Ectodermal cell (in vitro differentiated cells): Measurements from ENCODE around the gene DYNLT2.

ENCODE experiments used
- H3K27ac ChIP-seq: 2 replicates; pipeline ENCODE4 v1.7.0; 2013; ENCODE audit warnings: mild to moderate bottlenecking, low read depth, low read length; ENCODE audit not compliant: insufficient read depth, poor library complexity, severe bottlenecking
- H3K27me3 ChIP-seq: 2 replicates; pipeline ENCODE4 v1.7.0; 2013; ENCODE audit warnings: mild to moderate bottlenecking, low read length; ENCODE audit not compliant: insufficient read depth, control insufficient read depth, poor library complexity, severe bottlenecking
- H3K36me3 ChIP-seq: one replicate; pipeline ENCODE4 v1.7.0; 2013; ENCODE audit warnings: low read length; ENCODE audit not compliant: control insufficient read depth, insufficient read depth
- H3K4me1 ChIP-seq: one replicate; pipeline ENCODE4 v1.7.0; 2013; ENCODE audit warnings: low read length; ENCODE audit not compliant: control insufficient read depth, insufficient read depth
- H3K4me3 ChIP-seq: 2 replicates; pipeline ENCODE4 v1.7.0; 2013; ENCODE audit warnings: low read depth, low read length, control low read depth; ENCODE audit not compliant: insufficient read depth
- H3K9me3 ChIP-seq: 2 replicates; pipeline ENCODE4 v1.7.0; 2013; ENCODE audit warnings: mild to moderate bottlenecking, low read length, moderate library complexity; ENCODE audit not compliant: control insufficient read depth
- whole genome bisulfite sequencing, 2 experiments: methylation state at CpG; one replicate each; pipeline ENCODE4 v1.1.7; 2013; ENCODE audit warnings: missing lambda C conversion rate in 2 of 2; 5-methylcytosine and 5-hydroxymethylcytosine counted together

The DYNLT2 gene

GRCh38 chr6:169791721-169792131, 40.4 kb upstream of the DYNLT2 start:
- H3K4me3 ChIP-seq, result no peak overlapping the region

GRCh38 chr6:169789944-169790927, 38.9 kb upstream of the DYNLT2 start:
- H3K36me3 ChIP-seq, result no peaks in the 10 kb centered on the region
- H3K27ac ChIP-seq, result no peak overlapping the region
- H3K27me3 ChIP-seq, result peaks cover 18% of the 10 kb centered on the region
- H3K4me1 ChIP-seq, result no peaks in the 10 kb centered on the region
- H3K9me3 ChIP-seq, result no peaks in the 10 kb centered on the region
- 4 to 5% methylated on average over 59 to 61 of the region's 61 CpGs for WGBS, 2 experiments
- peak overlapping the region; percentile 39 for H3K4me3 ChIP-seq

More at GRCh38 chr6:169791721-169792131, 40.4 kb upstream of the DYNLT2 start:
- Histone ChIP-seq H3K9me3 (no peaks in the 10 kb centered on the region), H3K27me3 (peaks cover 18% of the 10 kb centered on the region), H3K36me3 (no peaks in the 10 kb centered on the region), H3K4me1 (no peaks in the 10 kb centered on the region), H3K27ac (no peak overlapping the region)
- 90 to 95% methylated on average over 6 of the region's 6 CpGs for WGBS, 2 experiments

GRCh38 chr6:169789146-169789943, 38.0 kb upstream of the DYNLT2 start:
- H3K27ac ChIP-seq, result no peak overlapping the region
- 89 to 91% methylated on average over 24 of the region's 24 CpGs for WGBS, 2 experiments

DNA sequence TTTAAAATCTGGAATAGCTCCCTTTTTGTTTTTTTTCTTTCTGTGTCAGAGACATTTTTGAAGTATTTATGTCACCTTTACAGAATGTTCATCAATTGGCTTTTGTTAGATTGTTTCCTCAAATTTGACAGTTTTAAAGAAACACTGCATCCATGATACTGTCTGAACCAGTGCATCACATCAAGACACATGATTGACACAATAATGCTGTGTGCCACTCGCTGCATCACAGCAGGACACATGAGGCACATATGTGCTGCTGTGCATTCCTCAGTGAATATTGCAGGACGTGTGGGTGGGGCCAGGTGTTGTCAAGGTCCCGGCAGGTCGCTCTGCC, 37.4 kb upstream of the DYNLT2 start:
- Histone ChIP-seq H3K27me3 (peaks cover 18% of the 10 kb centered on the region), H3K4me3 (no peak overlapping the region), H3K9me3 (no peaks in the 10 kb centered on the region), H3K4me1 (no peaks in the 10 kb centered on the region), H3K27ac (no peak overlapping the region), H3K36me3 (no peaks in the 10 kb centered on the region)
- 90 to 95% methylated on average over 4 of the region's 4 CpGs for WGBS, 2 experiments

More at GRCh38 chr6:169789146-169789943, 38.0 kb upstream of the DYNLT2 start:
- peaks cover 18% of the 10 kb centered on the region for H3K27me3 ChIP-seq
- H3K36me3 ChIP-seq, result no peaks in the 10 kb centered on the region
- H3K9me3 ChIP-seq, result no peaks in the 10 kb centered on the region
- H3K4me3 ChIP-seq, result peak overlapping the region; percentile 39
- H3K4me1 ChIP-seq, result no peaks in the 10 kb centered on the region

DNA sequence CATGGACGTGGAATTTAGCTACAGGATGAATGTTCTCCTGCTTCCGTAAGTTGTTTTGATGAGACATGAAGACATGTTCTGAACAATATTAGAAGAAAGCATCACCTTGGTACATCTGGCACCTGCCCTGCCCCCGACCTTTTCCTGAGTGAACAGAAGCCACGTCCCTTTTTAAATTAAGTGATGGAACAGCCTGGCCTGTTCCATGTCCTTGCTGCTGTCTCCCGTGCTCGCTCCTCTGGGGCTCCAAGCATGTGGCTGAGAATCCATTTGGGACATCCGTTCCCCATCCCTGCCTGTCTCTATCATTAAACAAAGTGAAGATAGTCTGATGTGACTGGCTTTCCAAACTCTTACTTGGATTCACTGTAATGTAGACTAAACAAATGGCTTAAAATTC, 36.4 kb upstream of the DYNLT2 start:
- Histone ChIP-seq H3K4me3 (no peak overlapping the region), H3K9me3 (no peaks in the 10 kb centered on the region), H3K4me1 (no peaks in the 10 kb centered on the region)

GRCh38 chr6:169786349-169786748, 35.0 kb upstream of the DYNLT2 start:
- WGBS, 2 experiments, result 91% methylated on average over 5 of the region's 5 CpGs

More for the DNA sequence above, 36.4 kb upstream of the DYNLT2 start:
- Histone ChIP-seq H3K27ac (no peak overlapping the region), H3K27me3 (peaks cover 18% of the 10 kb centered on the region), H3K36me3 (no peaks in the 10 kb centered on the region)
- WGBS, 2 experiments, result 94 to 95% methylated on average over 7 of the region's 7 CpGs

DNA sequence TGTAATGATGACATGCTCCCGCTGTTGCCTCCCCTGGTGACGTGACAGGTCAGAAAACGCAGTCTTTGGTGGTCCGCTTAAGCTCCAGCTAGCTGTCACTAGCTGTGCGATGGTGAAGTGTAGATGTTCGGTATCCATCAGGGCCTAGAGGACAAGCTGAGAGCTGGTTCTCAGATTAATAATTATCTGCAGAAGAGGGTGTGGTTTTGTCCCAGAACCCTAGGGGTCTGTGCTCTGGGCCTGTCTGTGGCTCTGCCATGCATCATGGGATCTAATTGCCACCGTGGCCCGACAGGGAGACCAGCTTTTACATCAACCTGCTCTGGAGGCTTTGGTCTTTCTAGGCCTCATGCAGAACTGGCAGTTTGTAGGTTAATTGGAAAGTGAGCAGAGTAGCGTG, 34.2 kb upstream of the DYNLT2 start:
- Histone ChIP-seq H3K4me1 (no peaks in the 10 kb centered on the region), H3K4me3 (no peak overlapping the region), H3K9me3 (no peaks in the 10 kb centered on the region), H3K27ac (no peak overlapping the region), H3K27me3 (peaks cover 9% of the 10 kb centered on the region), H3K36me3 (no peaks in the 10 kb centered on the region)
- 93% methylated on average over 9 of the region's 9 CpGs for WGBS, 2 experiments

More at GRCh38 chr6:169786349-169786748, 35.0 kb upstream of the DYNLT2 start:
- Histone ChIP-seq H3K4me3 (no peak overlapping the region), H3K36me3 (no peaks in the 10 kb centered on the region), H3K9me3 (no peaks in the 10 kb centered on the region), H3K27me3 (peaks cover 17% of the 10 kb centered on the region), H3K4me1 (no peaks in the 10 kb centered on the region), H3K27ac (no peak overlapping the region)

DNA sequence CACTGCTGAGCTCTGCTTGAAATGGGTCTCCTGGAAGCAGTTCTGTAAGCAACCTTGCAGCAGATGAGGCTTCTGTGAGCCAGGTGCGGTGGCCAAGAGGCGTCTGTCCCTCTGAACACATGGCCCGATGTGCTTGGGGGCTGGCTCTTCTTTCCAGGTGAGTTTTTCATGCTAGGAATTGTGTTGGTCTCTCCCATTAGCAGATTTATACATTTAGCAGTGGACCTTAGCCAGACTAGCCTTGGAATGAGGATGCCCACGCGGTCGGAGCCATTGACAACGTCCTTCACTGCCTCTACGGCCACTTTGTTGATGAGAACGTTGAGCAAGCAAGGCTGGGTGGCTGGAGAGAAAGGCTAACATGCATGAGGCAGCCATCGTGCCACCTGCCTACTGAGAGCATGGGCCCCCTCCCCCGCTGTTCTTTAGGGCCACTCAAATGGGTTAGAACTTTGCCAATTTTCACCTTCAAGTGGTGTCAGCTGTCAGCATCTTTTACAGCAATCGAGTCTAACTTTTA, 33.5 kb upstream of the DYNLT2 start:
- H3K4me3 ChIP-seq, result no peak overlapping the region
- no peaks in the 10 kb centered on the region for H3K36me3 ChIP-seq
- H3K4me1 ChIP-seq, result no peaks in the 10 kb centered on the region
- no peaks in the 10 kb centered on the region for H3K9me3 ChIP-seq
- peaks cover 7% of the 10 kb centered on the region for H3K27me3 ChIP-seq
- no peak overlapping the region for H3K27ac ChIP-seq
- 92 to 95% methylated on average over 12 of the region's 12 CpGs for WGBS, 2 experiments

GRCh38 chr6:169783971-169784820, 32.8 kb upstream of the DYNLT2 start:
- Histone ChIP-seq H3K9me3 (no peaks in the 10 kb centered on the region), H3K4me3 (no peak overlapping the region), H3K36me3 (no peaks in the 10 kb centered on the region), H3K27ac (no peak overlapping the region), H3K4me1 (no peaks in the 10 kb centered on the region), H3K27me3 (peaks cover under 1% of the 10 kb centered on the region)
- 95% methylated on average over 23 of the region's 23 CpGs for WGBS, 2 experiments
